ENCODE data around the gene USP25. TPM values are rescaled to one million over a fixed set of nuclear protein-coding genes. Genes with fewer than 3 reads are reported as not detected.

Gene USP25
- total RNA-seq, 8 experiments from 2014 or later = 18.7 to 48.5 (median 34.0) TPM

DNA sequence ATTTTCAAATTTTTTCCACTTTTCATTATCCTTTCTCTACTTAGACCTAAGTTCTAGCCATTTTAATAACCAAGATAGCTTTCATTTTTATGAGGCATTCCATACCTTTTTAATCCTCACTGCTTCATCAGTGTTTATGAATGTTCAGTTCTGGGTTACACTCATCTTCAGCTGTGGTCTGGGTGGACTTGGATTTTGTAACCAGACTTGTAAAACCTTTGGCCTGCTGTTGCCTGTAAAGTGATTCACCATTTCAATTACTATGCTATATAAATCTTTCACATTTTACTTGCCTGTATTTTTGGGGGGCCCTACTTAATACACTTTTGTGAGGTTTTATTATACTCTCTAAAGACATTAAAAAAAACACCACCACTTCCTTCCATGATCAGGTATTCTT is 46.2 kb downstream of the USP25 start:
- no peak overlapping the region for H3K27ac ChIP-seq
- in situ Hi-C loops (cut with MboI; ENCODE audit: low pct_unique_long_range_greater_than_20kb in 2 of 9, low sequenced_read_pairs in 9 of 9, unreplicated experiment in 9 of 9) = no loop called here
- H3K4me3 ChIP-seq = no peak overlapping the region
- no peak for ATAC-seq (replicated peaks in 6 of 8)
- H3K4me1 ChIP-seq (replicated peaks in 1 of 2) = no peaks in the 10 kb centered on the region

DNA sequence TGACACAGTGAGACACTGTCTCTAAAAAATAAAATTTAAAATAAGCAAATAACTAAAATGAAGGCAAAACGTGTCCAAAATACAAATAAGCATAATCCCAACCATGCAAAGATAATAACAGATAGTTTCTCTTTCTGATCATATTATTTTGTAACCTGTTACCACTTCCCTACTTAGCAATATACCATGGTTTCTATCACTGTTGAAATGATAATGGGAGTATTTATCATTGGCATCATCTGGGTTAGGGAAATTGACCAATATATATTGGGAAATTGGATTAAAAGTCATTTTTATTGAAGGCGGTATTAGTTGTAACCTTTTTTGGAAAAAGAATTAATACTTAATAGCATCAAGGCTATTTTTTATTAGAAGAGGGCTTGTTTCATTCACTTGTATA is 47.0 kb downstream of the USP25 start:
- no peak for ATAC-seq (replicated peaks in 6 of 8)
- Histone ChIP-seq H3K4me1 (replicated peaks in 1 of 2) (no peaks in the 10 kb centered on the region), H3K4me3 (no peak overlapping the region), H3K27ac (no peak overlapping the region)
- in situ Hi-C loops (cut with MboI; ENCODE audit: low pct_unique_long_range_greater_than_20kb in 2 of 9, low sequenced_read_pairs in 9 of 9, unreplicated experiment in 9 of 9) = no loop called here
- 67 to 100% (median 88%) methylated on average over 1 to 2 of the region's 2 CpGs for WGBS, 10 experiments

DNA sequence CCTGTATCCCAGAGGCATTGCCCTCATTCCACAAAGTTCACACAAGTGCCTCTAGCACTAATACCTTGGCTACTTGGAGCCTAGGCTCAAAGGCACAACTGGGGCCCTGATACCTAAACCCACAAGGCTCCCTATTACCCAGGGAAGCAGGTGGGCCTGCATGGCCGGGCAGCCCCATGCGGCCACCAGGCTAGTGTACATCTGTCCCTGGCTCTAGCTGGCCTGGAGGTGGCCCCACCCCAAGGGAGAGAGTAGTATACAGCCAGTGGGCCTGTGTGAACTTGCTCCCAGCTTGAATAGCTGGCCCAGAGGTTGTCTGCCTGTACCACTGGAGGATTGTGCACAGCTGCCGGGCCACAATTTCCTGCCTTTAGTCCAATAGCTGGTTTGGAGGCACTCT is 52.2 kb downstream of the USP25 start:
- in situ Hi-C loops (cut with MboI; ENCODE audit: low pct_unique_long_range_greater_than_20kb in 2 of 9, low sequenced_read_pairs in 9 of 9, unreplicated experiment in 9 of 9) = no loop called here
- no peaks in the 10 kb centered on the region for H3K4me1 ChIP-seq (replicated peaks in 1 of 2)
- no peak overlapping the region for H3K27ac ChIP-seq
- no peak for ATAC-seq (replicated peaks in 6 of 8)
- WGBS, 10 experiments = 100% methylated on average over 1 of the region's 3 CpGs; no CpG with 5 or more reads in 8 of the 10 experiments
- no peak overlapping the region for H3K4me3 ChIP-seq

DNA sequence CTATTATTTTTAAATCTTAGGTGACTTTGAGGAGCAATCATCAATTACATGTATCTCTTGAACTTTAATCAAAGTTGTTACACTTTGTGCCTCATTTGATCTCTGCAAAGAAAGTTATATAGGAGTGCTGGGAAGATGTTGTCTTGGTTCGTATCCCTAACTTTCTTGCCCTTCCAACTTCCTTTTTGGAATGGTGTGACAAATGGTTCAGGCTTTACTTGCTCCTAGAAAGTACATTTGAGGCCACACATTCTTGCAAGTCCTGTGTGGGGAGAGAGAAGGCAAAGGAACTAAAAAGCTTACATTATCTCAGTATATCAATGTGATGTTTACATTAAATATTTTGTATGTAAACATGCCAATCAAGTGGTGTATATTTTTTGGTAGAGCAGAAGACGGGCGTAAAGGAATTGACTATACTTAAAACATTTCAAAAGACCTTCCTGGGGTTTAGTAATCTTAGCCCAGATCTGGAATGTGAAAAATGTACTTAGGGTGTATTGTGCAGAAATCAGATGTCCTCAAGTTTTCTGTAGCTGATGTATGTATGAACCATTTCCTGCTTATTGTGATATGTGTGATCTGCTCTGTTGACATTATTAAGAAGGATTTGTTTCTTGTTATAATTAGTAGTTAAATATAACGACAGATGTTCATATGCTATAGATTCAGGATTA is 59.2 kb downstream of the USP25 start:
- H3K27ac ChIP-seq = no peak overlapping the region
- 42 to 100% (median 90%) methylated on average over 1 to 4 of the region's 4 CpGs for WGBS, 10 experiments
- no peaks in the 10 kb centered on the region for H3K4me1 ChIP-seq (replicated peaks in 1 of 2)
- no peak for ATAC-seq (replicated peaks in 6 of 8)
- no peak overlapping the region for H3K4me3 ChIP-seq
- in situ Hi-C loops (cut with MboI; ENCODE audit: low pct_unique_long_range_greater_than_20kb in 2 of 9, low sequenced_read_pairs in 9 of 9, unreplicated experiment in 9 of 9) = no loop called here

DNA sequence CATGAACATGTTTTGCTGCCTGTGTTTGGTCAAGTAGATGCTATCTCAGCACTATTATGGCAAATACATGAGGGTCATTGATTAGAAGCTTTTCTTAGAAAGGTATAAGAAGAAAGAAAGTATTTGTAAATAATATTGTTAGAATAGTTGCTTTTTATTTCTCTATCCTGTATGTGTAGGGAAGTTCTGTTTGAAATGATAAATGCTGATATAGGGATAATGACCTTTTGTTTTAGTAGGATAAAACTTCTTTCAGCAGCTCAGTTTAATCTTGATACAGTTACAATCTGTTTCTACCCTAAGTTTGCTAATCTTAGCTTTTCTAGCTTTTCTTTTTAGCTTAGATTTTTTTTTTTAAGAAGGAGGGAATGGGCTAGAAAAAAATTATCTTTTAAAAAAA is 63.3 kb downstream of the USP25 start:
- no peak overlapping the region for H3K4me3 ChIP-seq
- in situ Hi-C loops (cut with MboI; ENCODE audit: low pct_unique_long_range_greater_than_20kb in 2 of 9, low sequenced_read_pairs in 9 of 9, unreplicated experiment in 9 of 9) = no loop called here
- no peaks in the 10 kb centered on the region for H3K4me1 ChIP-seq (replicated peaks in 1 of 2)
- ATAC-seq (replicated peaks in 6 of 8) = no peak
- no peak overlapping the region for H3K27ac ChIP-seq

DNA sequence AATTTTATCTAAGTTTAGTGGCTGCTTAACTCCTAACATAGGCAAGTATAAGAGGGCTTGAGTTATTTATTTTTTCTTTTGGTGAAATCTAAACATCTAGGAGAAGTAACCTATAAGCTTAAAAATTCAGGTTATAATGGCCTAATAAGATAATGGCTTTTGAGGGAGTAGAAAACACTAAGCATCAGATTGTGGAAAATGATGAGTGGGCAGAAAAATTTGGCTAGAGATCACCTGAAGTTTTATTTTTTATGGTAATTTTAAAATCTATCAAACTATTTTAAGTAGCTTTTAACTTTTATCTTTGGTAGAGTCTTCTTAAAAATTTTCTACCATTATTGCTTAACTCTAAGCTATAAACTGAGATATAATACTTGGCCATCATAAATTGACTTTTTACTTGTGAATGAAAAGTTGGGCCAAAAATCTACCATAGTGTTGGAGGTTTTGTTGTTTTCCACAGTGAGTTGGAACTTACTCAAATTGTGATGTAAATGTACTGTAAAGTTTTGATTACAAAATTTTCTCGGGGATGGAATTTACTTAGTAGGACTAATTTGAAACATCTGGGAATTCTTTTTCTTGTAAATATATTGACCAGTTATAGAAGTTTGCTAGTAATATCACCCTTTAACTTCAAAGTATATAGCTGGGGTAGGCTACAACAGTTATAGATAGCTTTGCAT is 63.9 kb downstream of the USP25 start:
- WGBS, 10 experiments = 20 to 100% (median 84%) methylated on average over 1 of the region's 1 CpG; no CpG with 5 or more reads in 2 of the 10 experiments

DNA sequence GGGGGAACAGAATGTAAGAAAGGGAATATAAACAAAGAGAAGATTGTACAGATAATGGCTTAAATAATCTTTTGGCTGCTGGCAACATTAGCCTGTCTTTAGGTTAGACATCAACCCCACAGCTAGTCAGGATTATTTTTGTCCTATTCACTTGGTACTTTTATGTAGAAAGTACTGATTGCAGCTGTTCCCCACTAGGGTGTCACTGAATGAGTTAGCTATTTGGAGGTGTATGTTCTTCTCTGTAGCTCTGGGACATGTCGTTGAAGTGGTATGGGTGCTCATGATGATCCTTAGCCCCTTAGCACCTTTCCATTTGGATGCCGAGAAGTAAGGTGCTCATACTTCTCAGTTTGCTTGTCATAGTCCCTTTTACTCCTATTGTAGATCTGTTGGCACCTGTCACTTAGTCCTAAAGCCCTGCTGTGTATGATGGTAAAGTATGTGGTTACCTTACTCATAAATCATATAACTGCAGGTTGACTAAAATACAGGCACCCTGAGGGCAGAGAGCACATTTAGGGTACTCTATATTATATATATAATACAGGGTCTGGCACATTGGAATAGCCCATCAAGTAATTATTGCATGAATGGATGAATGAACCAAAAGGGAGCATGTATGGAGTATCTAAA is 64.6 kb downstream of the USP25 start:
- no peak overlapping the region for H3K27ac ChIP-seq
- 90 to 100% (median 100%) methylated on average over 1 to 2 of the region's 2 CpGs; no CpG with 5 or more reads in 6 of the 10 experiments for WGBS, 10 experiments
- H3K4me3 ChIP-seq = no peak overlapping the region
- ATAC-seq (replicated peaks in 6 of 8) = no peak
- in situ Hi-C loops (cut with MboI; ENCODE audit: low pct_unique_long_range_greater_than_20kb in 2 of 9, low sequenced_read_pairs in 9 of 9, unreplicated experiment in 9 of 9) = no loop called here
- H3K4me1 ChIP-seq (replicated peaks in 1 of 2) = no peaks in the 10 kb centered on the region

More for the DNA sequence above, 63.9 kb downstream of the USP25 start:
- no peak for ATAC-seq (replicated peaks in 6 of 8)
- H3K4me1 ChIP-seq (replicated peaks in 1 of 2) = no peaks in the 10 kb centered on the region
- H3K27ac ChIP-seq = no peak overlapping the region
- in situ Hi-C loops (cut with MboI; ENCODE audit: low pct_unique_long_range_greater_than_20kb in 2 of 9, low sequenced_read_pairs in 9 of 9, unreplicated experiment in 9 of 9) = no loop called here
- H3K4me3 ChIP-seq = no peak overlapping the region

DNA sequence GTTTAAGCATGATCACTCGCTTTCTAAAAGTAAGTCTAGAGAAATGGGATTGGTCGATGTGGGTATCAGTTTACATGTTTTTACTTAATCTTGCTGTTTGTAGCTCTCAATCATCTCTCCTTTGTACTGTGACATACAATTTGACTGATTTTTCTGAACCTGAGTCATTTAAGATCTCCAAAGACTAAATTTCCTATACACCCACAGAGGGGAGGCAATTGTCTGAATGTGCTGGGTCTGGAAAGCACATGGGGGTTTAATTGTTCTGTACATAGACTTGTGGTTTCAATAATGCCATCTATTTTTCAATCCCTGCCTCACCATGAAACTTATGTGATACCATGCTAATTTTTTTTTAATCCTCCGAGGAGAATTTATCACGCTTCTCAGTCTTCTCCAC is 65.8 kb downstream of the USP25 start:
- in situ Hi-C loops (cut with MboI; ENCODE audit: low pct_unique_long_range_greater_than_20kb in 2 of 9, low sequenced_read_pairs in 9 of 9, unreplicated experiment in 9 of 9) = no loop called here
- Histone ChIP-seq H3K4me1 (replicated peaks in 1 of 2) (no peaks in the 10 kb centered on the region), H3K4me3 (no peak overlapping the region), H3K27ac (no peak overlapping the region)
- ATAC-seq (replicated peaks in 6 of 8) = no peak
- 82 to 97% (median 93%) methylated on average over 1 to 4 of the region's 4 CpGs; no CpG with 5 or more reads in 1 of the 10 experiments for WGBS, 10 experiments

DNA sequence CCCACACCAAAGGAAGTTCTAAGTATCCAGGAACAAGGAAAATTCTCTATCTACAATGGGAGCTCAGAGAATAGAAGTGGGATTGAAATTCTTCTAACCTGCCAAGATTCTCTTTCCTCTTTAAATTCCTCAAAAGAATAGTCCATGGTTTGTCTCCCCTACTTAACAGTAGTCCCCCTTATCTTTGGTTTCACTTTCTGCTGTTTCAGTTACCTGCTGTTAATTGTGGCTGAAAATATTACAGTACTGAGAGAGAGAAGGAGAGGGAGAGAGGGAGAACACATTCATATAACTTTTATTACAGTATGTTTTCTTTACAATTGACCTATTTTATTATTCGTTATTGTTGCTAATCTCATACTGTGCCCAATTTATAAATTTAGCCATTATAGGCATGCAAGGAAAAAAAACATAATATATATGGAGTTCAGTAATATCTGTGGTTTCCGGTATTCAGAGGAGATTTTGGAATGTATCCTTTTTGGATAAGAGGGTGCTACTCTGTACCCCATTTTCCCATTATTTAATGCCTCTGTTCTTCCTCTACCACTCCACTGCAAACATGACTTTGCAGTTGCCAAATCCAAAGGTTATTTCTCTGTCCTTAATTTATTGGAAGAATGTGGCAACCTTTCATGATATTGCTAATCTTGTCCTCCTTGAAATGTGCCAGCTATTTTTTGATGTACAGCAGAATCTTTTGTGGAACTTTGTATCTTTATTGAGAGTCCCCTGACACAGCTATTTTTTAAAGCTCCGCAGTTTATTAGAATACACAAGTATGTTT is 68.0 kb downstream of the USP25 start:
- in situ Hi-C loops (cut with MboI; ENCODE audit: low pct_unique_long_range_greater_than_20kb in 2 of 9, low sequenced_read_pairs in 9 of 9, unreplicated experiment in 9 of 9) = no loop called here
- WGBS, 10 experiments = 87 to 100% (median 96%) methylated on average over 1 to 3 of the region's 3 CpGs
- H3K4me3 ChIP-seq = no peak overlapping the region
- no peak for ATAC-seq (replicated peaks in 6 of 8)
- H3K4me1 ChIP-seq (replicated peaks in 1 of 2) = no peaks in the 10 kb centered on the region
- H3K27ac ChIP-seq = no peak overlapping the region

DNA sequence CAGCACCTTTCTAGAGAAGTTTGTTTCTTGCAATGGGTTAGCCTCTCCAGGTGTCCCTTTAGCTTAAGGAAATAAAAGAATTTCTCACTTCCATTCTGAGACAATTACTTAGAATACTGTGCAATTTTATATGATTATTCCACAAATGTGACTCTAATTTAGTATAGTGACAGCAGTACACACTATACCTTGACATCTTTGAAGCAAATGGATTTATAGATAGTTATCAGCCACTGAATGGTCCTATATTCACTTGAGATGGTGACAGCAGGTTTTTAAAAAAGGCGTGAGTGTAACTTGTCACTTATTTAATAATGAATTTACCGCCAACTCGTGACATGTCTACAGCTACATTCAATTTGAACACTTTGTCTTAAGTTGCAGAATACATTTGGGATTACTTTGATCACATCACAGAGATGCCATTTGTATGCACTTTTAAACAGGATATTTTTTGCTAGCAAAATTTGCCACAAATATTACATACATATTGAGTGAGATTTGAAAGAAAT is 71.6 kb downstream of the USP25 start:
- WGBS, 10 experiments = 90 to 100% (median 100%) methylated on average over 1 to 3 of the region's 3 CpGs; no CpG with 5 or more reads in 1 of the 10 experiments
- no peak for ATAC-seq (replicated peaks in 6 of 8)
- Histone ChIP-seq H3K4me3 (no peak overlapping the region), H3K27ac (no peak overlapping the region), H3K4me1 (replicated peaks in 1 of 2) (no peaks in the 10 kb centered on the region)
- in situ Hi-C loops (cut with MboI; ENCODE audit: low pct_unique_long_range_greater_than_20kb in 2 of 9, low sequenced_read_pairs in 9 of 9, unreplicated experiment in 9 of 9) = no loop called here

DNA sequence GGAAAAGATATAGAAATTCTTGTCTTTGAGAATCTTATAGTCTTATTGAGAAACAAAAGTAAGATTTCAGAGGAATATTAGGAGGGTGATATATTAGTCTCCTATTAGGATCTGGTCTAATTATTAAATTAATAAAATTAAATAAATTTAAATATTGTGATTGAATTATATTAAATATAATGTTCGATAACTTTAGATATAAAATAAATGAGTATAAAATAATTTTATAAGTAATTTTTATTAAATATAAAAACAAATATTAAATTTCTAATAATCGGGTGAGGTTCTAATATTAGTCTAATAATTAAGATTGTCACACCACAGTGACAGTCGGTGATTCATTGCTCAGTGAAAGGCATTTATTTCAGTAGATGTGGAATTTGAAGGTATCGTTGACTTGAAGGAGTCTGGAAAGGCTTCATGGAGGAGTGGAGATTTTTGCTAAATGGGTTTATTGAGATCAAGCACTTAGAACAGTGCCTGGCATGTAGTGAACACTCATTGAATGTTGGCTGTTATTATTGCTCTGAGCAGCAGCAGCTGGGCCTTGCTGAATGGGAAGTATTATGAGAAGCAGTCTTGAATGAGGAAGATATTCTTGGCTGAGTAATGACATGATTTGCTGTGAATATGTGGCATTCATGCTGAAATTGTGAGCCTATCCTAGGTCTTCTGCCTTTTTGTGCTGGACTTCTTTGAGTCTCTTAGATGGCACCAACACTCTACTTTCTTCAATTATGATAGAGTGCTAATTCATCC is 74.6 kb downstream of the USP25 start:
- Histone ChIP-seq H3K27ac (no peak overlapping the region), H3K4me1 (replicated peaks in 1 of 2) (no peaks in the 10 kb centered on the region), H3K4me3 (no peak overlapping the region)
- ATAC-seq (replicated peaks in 6 of 8) = no peak
- in situ Hi-C loops (cut with MboI; ENCODE audit: low pct_unique_long_range_greater_than_20kb in 2 of 9, low sequenced_read_pairs in 9 of 9, unreplicated experiment in 9 of 9) = no loop called here
- 86 to 100% (median 97%) methylated on average over 1 to 4 of the region's 4 CpGs for WGBS, 10 experiments

DNA sequence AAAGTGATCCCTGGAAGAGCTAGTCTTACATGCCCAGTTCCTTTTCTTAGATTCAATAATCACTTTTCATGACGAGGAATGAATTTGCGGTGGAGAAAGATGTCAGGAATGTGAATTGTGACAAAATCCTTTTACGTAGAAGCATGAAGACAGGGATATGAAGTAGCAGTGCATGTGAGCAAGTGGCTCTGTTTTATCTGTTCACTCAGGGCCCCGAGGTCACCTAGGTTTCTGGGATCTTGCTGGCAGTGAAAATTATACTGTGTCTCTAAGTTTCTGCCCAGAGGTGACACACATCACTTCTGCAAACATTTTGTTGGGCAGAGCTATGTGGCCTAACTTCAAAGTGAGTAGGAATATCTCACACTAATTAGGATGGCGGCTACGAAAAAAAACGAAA is 79.3 kb downstream of the USP25 start:
- 40 to 100% (median 99%) methylated on average over 1 to 7 of the region's 7 CpGs; no CpG with 5 or more reads in 2 of the 10 experiments for WGBS, 10 experiments
- no peak for ATAC-seq (replicated peaks in 6 of 8)
- H3K27ac ChIP-seq = no peak overlapping the region
- no peak overlapping the region for H3K4me3 ChIP-seq
- H3K4me1 ChIP-seq (replicated peaks in 1 of 2) = no peaks in the 10 kb centered on the region
- in situ Hi-C loops (cut with MboI; ENCODE audit: low pct_unique_long_range_greater_than_20kb in 2 of 9, low sequenced_read_pairs in 9 of 9, unreplicated experiment in 9 of 9) = no loop called here
